K562 (cell line): ENCODE measurements around the gene ANO10. TPM values are rescaled to one million over a fixed set of nuclear protein-coding genes. Genes with fewer than 3 reads are reported as not detected.

ENCODE experiments used
- ATAC-seq: fragments of 200-7000 bp; cut with Tn5 transposase; 3 replicates; pipeline ENCODE4 v1.9.1; 2020; ENCODE audit warnings: moderate library complexity
- BruUV-seq: library from RNA; stranded (reverse); fragments of 400-500 nt; replicated peaks from 2 replicates; lab custom pipeline; 2021; lab: Mats Ljungman, UMichigan
- CTCF ChIA-PET: fragments of 300-600 bp; formaldehyde crosslinking; extraction: SDS; loops from one replicate; lab custom pipeline; 2021; ENCODE audit warnings: low intra/inter-chr PET ratio; lab: Yijun Ruan, JAX
- POLR2A ChIA-PET: fragments of 300-600, 350-650 bp; sonication (Branson Sonifier 250); formaldehyde crosslinking; extraction: SDS; loops from one replicate; lab custom pipeline; 2021; ENCODE audit warnings: antibody characterized with exemption, inconsistent platforms; lab: Yijun Ruan, JAX
- DNase-seq, 4 experiments: peaks; one replicate each; pipeline versions ENCODE4 v3.0.0 to v3.0.0-alpha.2; 2011 to 2018; ENCODE audit warnings: low spot score in 3 of 4, mixed read lengths in 3 of 4; ENCODE audit errors: extremely low read depth in 1 of 4
- FAIRE-seq: peaks from 2 replicates; lab custom pipeline; 2011; peaks lifted over from hg19 to GRCh38; lab: Jason Lieb, UNC
- H2AFZ ChIP-seq: 2 replicates; pipeline ENCODE4 v1.6.0; 2011; ENCODE audit warnings: low read depth, low read length, control low read depth, inconsistent platforms
- H3K27ac ChIP-seq: fragments of 200-600 bp; 3 replicates; pipeline ENCODE4 v1.8.0; 2011; ENCODE audit warnings: low read depth, mild to moderate bottlenecking, control low read depth, inconsistent platforms, low read length, moderate library complexity, mixed read lengths; ENCODE audit errors: extremely low read depth
- H3K27me3 ChIP-seq, 2 experiments: fragments of 300-600 bp in 1 of 2; 2 replicates in 1 of 2; 3 replicates in 1 of 2; pipeline versions ENCODE4 v1.6.0 to v1.8.0; 2011; ENCODE audit warnings: inconsistent platforms in 2 of 2, low read length in 2 of 2, mild to moderate bottlenecking in 1 of 2, mixed read lengths in 1 of 2, moderate library complexity in 1 of 2; ENCODE audit not compliant: control insufficient read depth in 2 of 2, insufficient read depth in 2 of 2
- H3K36me3 ChIP-seq: fragments of 300-600 bp; 3 replicates; pipeline ENCODE4 v1.8.0; 2011; ENCODE audit warnings: mild to moderate bottlenecking, low read length, inconsistent platforms; ENCODE audit not compliant: control insufficient read depth, insufficient read depth
- H3K4me1 ChIP-seq, 2 experiments: fragments of 200-600 bp in 1 of 2; replicated peaks in 1 of 2; 2 replicates in 1 of 2; 3 replicates in 1 of 2; pipeline versions ENCODE4 v1.5.1 to v1.8.0; 2011; ENCODE audit warnings: inconsistent platforms in 2 of 2, low read length in 2 of 2, mild to moderate bottlenecking in 1 of 2, mixed read lengths in 1 of 2, moderate library complexity in 1 of 2; ENCODE audit not compliant: control insufficient read depth in 2 of 2, insufficient read depth in 2 of 2
- H3K4me2 ChIP-seq: 2 replicates; pipeline ENCODE4 v1.6.1; 2011; ENCODE audit warnings: low read length, control low read depth, inconsistent platforms, mixed read lengths; ENCODE audit not compliant: insufficient read depth
- H3K4me3 ChIP-seq: fragments of 200-600 bp; sonication (generic), shearing (Covaris generic); 2 replicates; pipeline ENCODE4 v1.5.1; 2016; ENCODE audit warnings: control low read depth, inconsistent platforms
- H3K79me2 ChIP-seq: fragments of 200-600 bp; 3 replicates; pipeline ENCODE4 v1.8.0; 2011; ENCODE audit warnings: low read length, inconsistent platforms; ENCODE audit not compliant: control insufficient read depth, insufficient read depth
- H3K9ac ChIP-seq, 2 experiments: 2 replicates each; pipeline versions ENCODE4 v1.6.0 to v1.6.1; 2011; ENCODE audit warnings: low read depth in 2 of 2, low read length in 2 of 2, control low read depth in 1 of 2, inconsistent platforms in 1 of 2, mild to moderate bottlenecking in 1 of 2, mixed read lengths in 1 of 2; ENCODE audit not compliant: insufficient read depth in 1 of 2
- H3K9me1 ChIP-seq: one replicate; pipeline ENCODE4 v1.6.0; 2011; ENCODE audit warnings: inconsistent platforms, mild to moderate bottlenecking, low read length, moderate library complexity; ENCODE audit not compliant: control insufficient read depth, insufficient read depth
- H3K9me3 ChIP-seq: replicated peaks from 2 replicates; pipeline ENCODE4 v1.5.1; 2011; ENCODE audit warnings: low read depth, low read length, inconsistent platforms; ENCODE audit not compliant: control insufficient read depth, insufficient read depth
- H4K20me1 ChIP-seq: replicated peaks from 2 replicates; pipeline ENCODE4 v1.6.1; 2011; ENCODE audit warnings: low read length, inconsistent platforms, mixed read lengths; ENCODE audit not compliant: control insufficient read depth, insufficient read depth
- FOXA3 ChIP-seq, 2 experiments: fragments of 450-650 bp in 1 of 2; sonication (generic) in 1 of 2; formaldehyde crosslinking; IDR thresholded peaks in 1 of 2; conservative IDR thresholded peaks in 1 of 2; 2 replicates each; pipeline versions ENCODE4 v1.4.0 to v1.8.0; 2020 to 2022; ENCODE audit warnings: mild to moderate bottlenecking in 2 of 2, missing genetic modification reagents in 1 of 2
- U2AF2 ChIP-seq: fragments of 200-400 bp; formaldehyde crosslinking; optimal IDR thresholded peaks from 2 replicates; pipeline ENCODE3; 2017; ENCODE audit warnings: low read depth, mild to moderate bottlenecking, low read length
- WGBS: fragments of 100-300 bp; shearing (Covaris generic); methylation state at CpG from one replicate; pipeline ENCODE4 v1.1.6; 2016; ENCODE audit warnings: low coverage, mixed read lengths; ENCODE audit not compliant: insufficient coverage; ENCODE audit errors: missing lambda C conversion rate; 5-methylcytosine and 5-hydroxymethylcytosine counted together
- in situ Hi-C: fragments of 300-500 bp; cut with MboI; formaldehyde crosslinking; loops from 4 replicates; pipeline ENCODE4 v1.15.0; 2018; ENCODE audit warnings: inconsistent platforms, mixed read lengths
- intact Hi-C: fragments of 100-400 bp; cut with micrococcal nuclease; formaldehyde crosslinking; loops from 2 replicates; pipeline ENCODE4 v1.14.2; 2022
- polyA plus RNA-seq, 8 experiments: library from polyadenylated mRNA; depleted of rRNA in 4 of 8; stranded (reverse) in 5 of 8; unstranded in 3 of 8; fragments of >200 nt; fragmentation: Nextera tagmentation in 2 of 8; fragmentation: Illumina TruSeq in 1 of 8; extraction: Ambion mirVana in 2 of 8; extraction: Trizol in 1 of 8; gene quantifications; 2 replicates each; pipeline versions ENCODE4 v1.2.1 to v1.2.3, GENCODE V29; 2011 to 2014; ENCODE audit warnings: inconsistent platforms in 1 of 8, missing spikeins in 1 of 8
- total RNA-seq, 7 experiments: library from RNA; depleted of rRNA in 6 of 7; stranded (reverse); fragments of >200 nt in 6 of 7; fragmentation: Illumina TruSeq in 2 of 7; extraction: Trizol in 2 of 7; gene quantifications; 2 replicates each; pipeline versions ENCODE4 v1.2.1 to v1.2.3, GENCODE V29; 2011 to 2021; ENCODE audit warnings: low replicate concordance in 1 of 7
- TF ChIP-seq, protein P1 (sequence below): fragments of 200-800 bp; sonication (Bioruptor generic); IDR thresholded peaks from 2 replicates; pipeline ENCODE4 v1.6.1; 2017; ENCODE audit warnings: missing genetic modification characterization, missing compliant biosample characterization

Gene ANO10
- total and polyA plus RNA-seq, 9 of the 15 experiments (the other 6 are each of a cell fraction or from before 2014, with no cell fraction given), result 6.4 to 46.0 (median 32.3) TPM

GRCh38 chr3:43525386-43525785 lies 96.4 kb downstream of the ANO10 start:
- no peak overlapping the region for H3K27ac ChIP-seq
- H3K9me3 ChIP-seq, result no peaks in the 10 kb centered on the region
- no peak overlapping the region for H3K4me3 ChIP-seq
- in situ Hi-C loops, result loop anchor here (25.0 kb wide), 1 partner anchor 662 kb away; no protein-coding TSS in a partner anchor
- WGBS, result 68% methylated on average over 2 of the region's 2 CpGs
- TF ChIP-seq U2AF2 (no peak), FOXA3 (CRISPR knock-in tag; conservative IDR thresholded peaks at IDR 0.05 in 1 of 2, IDR thresholded peaks at IDR 0.05 in 1 of 2) (peak in 1 of 2 experiments; percentile 25; a peak in 1 of 4 replicates)
- TF ChIP-seq, protein P1, sequence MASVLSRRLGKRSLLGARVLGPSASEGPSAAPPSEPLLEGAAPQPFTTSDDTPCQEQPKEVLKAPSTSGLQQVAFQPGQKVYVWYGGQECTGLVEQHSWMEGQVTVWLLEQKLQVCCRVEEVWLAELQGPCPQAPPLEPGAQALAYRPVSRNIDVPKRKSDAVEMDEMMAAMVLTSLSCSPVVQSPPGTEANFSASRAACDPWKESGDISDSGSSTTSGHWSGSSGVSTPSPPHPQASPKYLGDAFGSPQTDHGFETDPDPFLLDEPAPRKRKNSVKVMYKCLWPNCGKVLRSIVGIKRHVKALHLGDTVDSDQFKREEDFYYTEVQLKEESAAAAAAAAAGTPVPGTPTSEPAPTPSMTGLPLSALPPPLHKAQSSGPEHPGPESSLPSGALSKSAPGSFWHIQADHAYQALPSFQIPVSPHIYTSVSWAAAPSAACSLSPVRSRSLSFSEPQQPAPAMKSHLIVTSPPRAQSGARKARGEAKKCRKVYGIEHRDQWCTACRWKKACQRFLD (CRISPR knock-in tag), result peak; percentile 32; the same call in 1 of the 2 replicates
- TF ChIP-seq, all 486 proteins: peak for 2
- POLR2A ChIA-PET, result interaction anchor here (1.2 to 3.8 kb wide), 2 partner anchors 11 to 23 kb away, joined by 3 to 14 read pairs; no protein-coding TSS in a partner anchor
- peaks cover 10 to 22% of the 10 kb centered on the region in 2 experiments for H3K4me1 ChIP-seq
- H3K9me1 ChIP-seq, result peaks cover 3% of the 10 kb centered on the region
- ATAC-seq (no peak), DNase-seq (no peak), FAIRE-seq (no peak)
- peaks cover 7% of the 10 kb centered on the region; the same call in 1 of the 3 replicates for H3K36me3 ChIP-seq
- no TSS peak for BruUV-seq
- CTCF ChIA-PET, result no interaction called here
- no peaks in the 10 kb centered on the region for H3K27me3 ChIP-seq
- H4K20me1 ChIP-seq, result no peaks in the 10 kb centered on the region
- no peak overlapping the region for H3K4me2 ChIP-seq
- no peaks in the 10 kb centered on the region for H3K79me2 ChIP-seq
- H3K9ac ChIP-seq, result no peak overlapping the region
- intact Hi-C loops, result no loop called here
- H2AFZ ChIP-seq, result no peak overlapping the region
